ENCODE results near the gene OR4F6.
A peak's percentile ranks its signal among the peaks of the same experiment; 100 is the strongest.

Gene OR4F6

DNA sequence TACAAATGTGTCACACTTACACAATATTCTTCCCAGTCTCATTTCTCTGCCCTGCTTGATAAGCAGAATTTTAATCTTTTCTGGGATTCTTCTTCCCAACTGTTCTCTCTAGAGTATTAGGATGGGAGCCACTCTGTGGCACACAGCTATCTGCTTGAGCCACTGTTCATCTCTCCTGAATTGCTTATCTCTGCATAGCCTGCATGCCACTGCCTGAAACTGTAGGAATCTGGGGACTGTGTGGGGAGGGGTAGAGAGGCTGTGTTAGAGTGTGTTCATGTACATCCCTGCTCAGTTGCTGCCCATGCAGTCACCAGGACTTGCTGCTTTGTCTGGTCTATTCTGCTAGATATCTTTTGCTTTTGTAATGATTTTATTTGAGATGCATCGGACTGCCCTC is 2.3 kb upstream of the OR4F6 start:
- DNase-seq (ENCODE audit: low read depth) = no peak
- no peak overlapping the region for H3K4me3 ChIP-seq (ENCODE audit: control insufficient read depth, low read depth, low read length)
- TF ChIP-seq, protein P1, sequence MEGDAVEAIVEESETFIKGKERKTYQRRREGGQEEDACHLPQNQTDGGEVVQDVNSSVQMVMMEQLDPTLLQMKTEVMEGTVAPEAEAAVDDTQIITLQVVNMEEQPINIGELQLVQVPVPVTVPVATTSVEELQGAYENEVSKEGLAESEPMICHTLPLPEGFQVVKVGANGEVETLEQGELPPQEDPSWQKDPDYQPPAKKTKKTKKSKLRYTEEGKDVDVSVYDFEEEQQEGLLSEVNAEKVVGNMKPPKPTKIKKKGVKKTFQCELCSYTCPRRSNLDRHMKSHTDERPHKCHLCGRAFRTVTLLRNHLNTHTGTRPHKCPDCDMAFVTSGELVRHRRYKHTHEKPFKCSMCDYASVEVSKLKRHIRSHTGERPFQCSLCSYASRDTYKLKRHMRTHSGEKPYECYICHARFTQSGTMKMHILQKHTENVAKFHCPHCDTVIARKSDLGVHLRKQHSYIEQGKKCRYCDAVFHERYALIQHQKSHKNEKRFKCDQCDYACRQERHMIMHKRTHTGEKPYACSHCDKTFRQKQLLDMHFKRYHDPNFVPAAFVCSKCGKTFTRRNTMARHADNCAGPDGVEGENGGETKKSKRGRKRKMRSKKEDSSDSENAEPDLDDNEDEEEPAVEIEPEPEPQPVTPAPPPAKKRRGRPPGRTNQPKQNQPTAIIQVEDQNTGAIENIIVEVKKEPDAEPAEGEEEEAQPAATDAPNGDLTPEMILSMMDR (IDR thresholded peaks at IDR 0.05; ENCODE audit: control insufficient read depth, insufficient read depth, low read depth, low read length, missing control alignments) = no peak

DNA sequence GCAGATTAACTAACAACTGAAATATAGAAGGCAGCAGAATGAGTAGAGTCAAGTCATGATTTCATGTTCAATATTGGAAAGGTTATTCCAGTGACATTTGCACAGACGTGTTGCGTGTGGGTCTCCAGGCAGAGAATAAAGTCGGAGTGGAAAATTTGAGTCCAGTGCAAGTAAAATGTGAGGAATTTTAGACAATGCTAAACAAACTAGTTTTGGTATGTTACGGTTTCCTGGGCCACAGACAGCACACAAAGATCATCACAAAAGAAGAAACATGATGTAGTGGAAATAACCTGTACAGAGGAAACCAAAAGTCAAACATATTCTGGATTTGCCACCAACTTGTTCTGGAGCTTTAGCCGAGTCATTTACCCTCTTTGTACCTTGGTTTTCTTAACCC is 367 bp downstream of the OR4F6 start:
- no peak overlapping the region for H3K4me3 ChIP-seq (ENCODE audit: control insufficient read depth, low read depth, low read length)
- no peak for DNase-seq (ENCODE audit: low read depth)
- TF ChIP-seq, protein P1 (IDR thresholded peaks at IDR 0.05; ENCODE audit: control insufficient read depth, insufficient read depth, low read depth, low read length, missing control alignments) = no peak

DNA sequence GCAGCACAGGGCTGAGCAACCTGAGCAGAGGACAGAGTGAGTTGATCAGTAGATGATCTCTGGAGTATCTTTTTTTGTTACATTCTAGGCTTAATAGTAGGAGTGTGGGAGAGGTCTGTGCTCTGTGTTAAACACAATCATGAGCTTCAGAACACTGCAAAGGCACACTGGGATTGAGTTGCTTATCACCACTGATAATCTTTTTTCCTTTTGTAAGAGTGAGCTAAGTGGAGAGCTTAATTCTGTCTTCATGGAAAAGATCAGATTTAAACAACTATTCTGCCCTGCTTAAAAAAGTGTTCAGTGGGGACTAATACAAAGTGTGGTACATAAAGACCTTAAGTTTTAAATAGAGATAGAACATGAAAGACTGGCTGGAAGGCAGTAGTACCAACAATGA is 1.1 kb downstream of the OR4F6 start:
- H3K4me3 ChIP-seq (ENCODE audit: control insufficient read depth, low read depth, low read length) = no peak overlapping the region
- TF ChIP-seq, protein P1 (IDR thresholded peaks at IDR 0.05; ENCODE audit: control insufficient read depth, insufficient read depth, low read depth, low read length, missing control alignments) = no peak
- no peak for DNase-seq (ENCODE audit: low read depth)

DNA sequence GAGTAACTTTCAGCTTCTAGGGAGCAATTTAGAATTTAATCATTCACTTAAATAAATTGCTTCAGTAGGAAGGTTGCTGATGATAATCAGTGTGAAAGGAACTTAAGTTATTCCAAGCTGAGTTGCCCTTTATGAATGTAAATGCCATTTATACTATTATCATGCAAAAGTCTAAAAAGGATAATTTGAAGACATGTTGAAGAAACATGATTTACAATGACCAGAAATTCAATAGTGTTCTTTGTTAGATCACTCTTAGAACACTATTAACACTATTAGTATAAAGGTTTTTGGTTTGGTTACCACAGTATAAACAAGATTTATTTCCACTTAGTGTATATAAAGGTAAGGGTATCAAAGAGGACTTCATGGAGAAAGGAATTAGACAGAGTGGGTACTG is 1.6 kb downstream of the OR4F6 start:
- no peak for DNase-seq (ENCODE audit: low read depth)
- H3K4me3 ChIP-seq (ENCODE audit: control insufficient read depth, low read depth, low read length) = no peak overlapping the region
- TF ChIP-seq, protein P1 (IDR thresholded peaks at IDR 0.05; ENCODE audit: control insufficient read depth, insufficient read depth, low read depth, low read length, missing control alignments) = no peak

DNA sequence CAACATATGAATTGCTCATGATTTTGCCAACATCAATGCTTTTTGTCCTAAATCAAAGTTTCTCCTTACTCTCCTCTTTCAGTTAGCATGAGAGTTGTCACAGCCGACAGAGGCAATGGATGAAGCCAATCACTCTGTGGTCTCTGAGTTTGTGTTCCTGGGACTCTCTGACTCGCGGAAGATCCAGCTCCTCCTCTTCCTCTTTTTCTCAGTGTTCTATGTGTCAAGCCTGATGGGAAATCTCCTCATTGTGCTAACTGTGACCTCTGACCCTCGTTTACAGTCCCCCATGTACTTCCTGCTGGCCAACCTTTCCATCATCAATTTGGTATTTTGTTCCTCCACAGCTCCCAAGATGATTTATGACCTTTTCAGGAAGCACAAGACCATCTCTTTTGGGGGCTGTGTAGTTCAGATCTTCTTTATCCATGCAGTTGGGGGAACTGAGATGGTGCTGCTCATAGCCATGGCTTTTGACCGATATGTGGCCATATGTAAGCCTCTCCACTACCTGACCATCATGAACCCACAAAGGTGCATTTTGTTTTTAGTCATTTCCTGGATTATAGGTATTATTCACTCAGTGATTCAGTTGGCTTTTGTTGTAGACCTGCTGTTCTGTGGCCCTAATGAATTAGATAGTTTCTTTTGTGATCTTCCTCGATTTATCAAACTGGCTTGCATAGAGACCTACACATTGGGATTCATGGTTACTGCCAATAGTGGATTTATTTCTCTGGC is 2.5 kb downstream of the OR4F6 start:
- no peak overlapping the region for H3K4me3 ChIP-seq (ENCODE audit: control insufficient read depth, low read depth, low read length)
- TF ChIP-seq, protein P1 (IDR thresholded peaks at IDR 0.05; ENCODE audit: control insufficient read depth, insufficient read depth, low read depth, low read length, missing control alignments) = no peak
- DNase-seq (ENCODE audit: low read depth) = no peak

DNA sequence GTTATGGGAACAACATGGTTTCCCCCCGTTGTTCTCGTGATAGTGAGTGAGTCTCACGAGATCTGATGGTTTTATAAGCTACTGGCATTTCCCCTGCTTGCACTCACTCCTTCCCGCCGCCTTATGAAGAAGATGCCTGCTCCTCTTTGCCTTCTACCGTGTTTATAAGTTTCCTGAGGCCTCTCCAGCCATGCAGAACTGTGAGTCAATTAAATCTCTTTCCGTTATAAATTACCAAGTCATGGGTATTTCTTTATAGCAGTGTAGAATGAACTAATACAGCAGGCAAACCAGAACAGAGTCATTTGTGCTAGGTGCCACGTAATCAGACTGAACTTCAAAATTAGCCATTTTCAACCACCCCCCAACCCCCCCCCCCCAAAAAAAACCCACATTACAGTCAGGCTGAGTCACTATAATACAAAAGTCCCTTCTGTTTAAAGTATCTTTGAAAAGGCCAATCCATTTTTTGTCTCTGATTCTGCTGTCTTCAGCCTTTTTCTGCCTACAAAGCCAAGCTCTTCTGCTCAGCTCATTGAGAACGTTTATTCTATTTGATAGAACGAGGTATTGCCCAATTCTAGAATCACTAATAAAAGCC is 4.1 kb downstream of the OR4F6 start:
- TF ChIP-seq, protein P1 (IDR thresholded peaks at IDR 0.05; ENCODE audit: control insufficient read depth, insufficient read depth, low read depth, low read length, missing control alignments) = no peak
- peak; percentile 64 for DNase-seq (ENCODE audit: low read depth)
- no peak overlapping the region for H3K4me3 ChIP-seq (ENCODE audit: control insufficient read depth, low read depth, low read length)
